Lung (tissue), 16 donors: ENCODE measurements around the gene FAF2. TPM values are rescaled to one million over a fixed set of nuclear protein-coding genes. Genes with fewer than 3 reads are reported as not detected.

Source experiments
- ATAC-seq: fragments of 200-7000 bp; cut with Tn5 transposase; one replicate; pipeline ENCODE4 v1.9.1; 2020; ENCODE audit warnings: moderate number of reproducible peaks; ENCODE audit not compliant: insufficient read depth, low FRiP score
- DNase-seq, 3 donors: peaks; one replicate each; pipeline ENCODE4 v3.0.0-alpha.2; 2013 to 2017
- H3K27ac ChIP-seq, 2 donors: one replicate each; pipeline ENCODE4 v1.5.1; 2013; ENCODE audit warnings: mild to moderate bottlenecking in 2 of 2, moderate library complexity in 2 of 2, control low read depth in 1 of 2, inconsistent platforms in 1 of 2, low read depth in 1 of 2, low read length in 1 of 2
- H3K27me3 ChIP-seq, 3 donors: one replicate each; pipeline ENCODE4 v1.5.1; 2013; ENCODE audit warnings: low read length in 2 of 3; ENCODE audit not compliant: control insufficient read depth in 3 of 3, insufficient read depth in 3 of 3
- H3K36me3 ChIP-seq, 4 donors: one replicate each; pipeline ENCODE4 v1.5.1; 2013; ENCODE audit warnings: low read length in 4 of 4, mild to moderate bottlenecking in 1 of 4, moderate library complexity in 1 of 4; ENCODE audit not compliant: control insufficient read depth in 4 of 4, insufficient read depth in 4 of 4
- H3K4me1 ChIP-seq, 5 donors: one replicate each; pipeline ENCODE4 v1.5.1; 2013; ENCODE audit warnings: low read length in 5 of 5, mild to moderate bottlenecking in 2 of 5, moderate library complexity in 1 of 5; ENCODE audit not compliant: control insufficient read depth in 5 of 5, insufficient read depth in 5 of 5
- H3K4me3 ChIP-seq: one replicate; pipeline ENCODE4 v1.5.1; 2013; ENCODE audit warnings: mild to moderate bottlenecking, control low read depth, moderate library complexity
- H3K9ac ChIP-seq, 2 donors: one replicate each; pipeline ENCODE4 v1.5.1; 2013; ENCODE audit warnings: low read length in 2 of 2, control low read depth in 1 of 2; ENCODE audit not compliant: insufficient read depth in 1 of 2
- H3K9me3 ChIP-seq, 4 donors: one replicate each; pipeline ENCODE4 v1.5.1; 2013; ENCODE audit warnings: low read length in 3 of 4, mild to moderate bottlenecking in 1 of 4, moderate library complexity in 1 of 4; ENCODE audit not compliant: control insufficient read depth in 4 of 4, insufficient read depth in 3 of 4
- WGBS, 2 donors: extraction: QIAGEN DNeasy Blood & Tissue Kit; methylation state at CpG; one replicate each; pipeline ENCODE4 v1.1.7; 2013; 5-methylcytosine and 5-hydroxymethylcytosine counted together
- long read RNA-seq, 5 donors: transcript quantifications; one replicate each; lab custom pipeline, GENCODE V29; 2026
- polyA plus RNA-seq, 2 donors: library from polyadenylated mRNA; stranded (reverse); fragments of 200-250 nt; gene quantifications; one replicate each; pipeline ENCODE4 v1.2.1, GENCODE V29; 2013
- total RNA-seq, 2 donors: library from RNA; depleted of rRNA in 1 of 2; stranded (reverse); fragments of >200 nt in 1 of 2; gene quantifications; one replicate each; pipeline ENCODE4 v1.2.1, GENCODE V29; 2014 to 2021
- TF ChIP-seq, protein P1 (sequence below): IDR thresholded peaks from 2 replicates; pipeline ENCODE4 v1.5.1; 2012; ENCODE audit warnings: mild to moderate bottlenecking; ENCODE audit errors: control extremely low read depth, extremely low read depth
- donor health status: control.
- donor health status: control.
- donor health status: Bipolar disorder and iron deficiency.
- donor health status: healthy.
- donor health status: DM: yes; HTN: yes; CAD: no.

FAF2 gene, protein sequence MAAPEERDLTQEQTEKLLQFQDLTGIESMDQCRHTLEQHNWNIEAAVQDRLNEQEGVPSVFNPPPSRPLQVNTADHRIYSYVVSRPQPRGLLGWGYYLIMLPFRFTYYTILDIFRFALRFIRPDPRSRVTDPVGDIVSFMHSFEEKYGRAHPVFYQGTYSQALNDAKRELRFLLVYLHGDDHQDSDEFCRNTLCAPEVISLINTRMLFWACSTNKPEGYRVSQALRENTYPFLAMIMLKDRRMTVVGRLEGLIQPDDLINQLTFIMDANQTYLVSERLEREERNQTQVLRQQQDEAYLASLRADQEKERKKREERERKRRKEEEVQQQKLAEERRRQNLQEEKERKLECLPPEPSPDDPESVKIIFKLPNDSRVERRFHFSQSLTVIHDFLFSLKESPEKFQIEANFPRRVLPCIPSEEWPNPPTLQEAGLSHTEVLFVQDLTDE
- total RNA-seq (10 to 100 TPM; 33.4 to 40.1 TPM), polyA plus RNA-seq (10 to 100 TPM; 12.5 to 19.8 TPM)
- long read RNA-seq, donor 1, full-length matches to known transcripts: 7 of 7 reads
- long read RNA-seq, donor 1, partial matches to known transcripts: 0 of 7 reads
- long read RNA-seq, donor 1, other reads (novel, unspliced or antisense): 0 of 7 reads
- long read RNA-seq, donor 2, full-length matches to known transcripts: 2 of 2 reads
- long read RNA-seq, donor 2, partial matches to known transcripts: 0 of 2 reads
- long read RNA-seq, donor 2, other reads (novel, unspliced or antisense): 0 of 2 reads
- long read RNA-seq, donor 3, full-length matches to known transcripts: 3 of 13 reads
- long read RNA-seq, donor 3, partial matches to known transcripts: 10 of 13 reads
- long read RNA-seq, donor 3, other reads (novel, unspliced or antisense): 0 of 13 reads
- long read RNA-seq, donor 4, full-length matches to known transcripts: 1 of 1 reads
- long read RNA-seq, donor 4, partial matches to known transcripts: 0 of 1 reads
- long read RNA-seq, donor 4, other reads (novel, unspliced or antisense): 0 of 1 reads
- long read RNA-seq, donor 5, full-length matches to known transcripts: 9 of 20 reads
- long read RNA-seq, donor 5, partial matches to known transcripts: 11 of 20 reads
- long read RNA-seq, donor 5, other reads (novel, unspliced or antisense): 0 of 20 reads

DNA sequence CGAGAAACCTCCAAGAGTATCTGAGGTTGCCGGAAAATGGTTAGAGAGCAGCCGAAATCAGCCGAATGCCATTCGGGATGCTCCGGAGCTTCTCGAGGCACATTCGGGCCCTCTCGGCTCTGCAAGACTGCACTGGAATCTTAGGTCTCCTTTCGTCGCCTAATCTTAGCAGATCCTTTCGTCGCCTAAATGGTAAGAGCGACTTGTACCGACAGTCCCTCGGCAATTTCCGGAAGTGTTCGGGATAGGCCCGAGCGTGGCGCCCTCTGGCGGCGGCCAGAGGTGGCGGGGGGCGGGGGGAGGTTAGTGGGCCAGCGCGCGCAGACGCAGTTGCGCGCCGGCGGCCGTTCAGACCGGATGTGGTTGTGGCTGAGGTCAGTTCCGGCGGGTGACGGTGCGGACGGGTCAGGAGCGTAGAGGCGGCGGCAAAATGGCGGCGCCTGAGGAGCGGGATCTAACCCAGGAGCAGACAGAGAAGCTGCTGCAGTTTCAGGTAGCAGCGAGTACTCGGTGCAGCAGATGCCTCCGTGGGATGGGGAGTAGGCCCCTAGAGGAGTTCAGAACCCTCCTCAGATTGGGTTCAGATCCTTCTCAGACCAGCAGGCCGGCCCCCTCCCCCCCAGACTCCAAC is at the start of gene FAF2:
FAF2 (plus strand) TSS at position 408 of the 631 bp plus-strand sequence; CDS start at position 431, 23 bp downstream.
- Histone ChIP-seq H3K27me3 (no peaks in the 10 kb centered on the region), H3K9ac (peak within 1 kb of the TSS; percentile 97 to 99), H3K36me3 (peaks cover 0 to 6% (median 3%) of the 10 kb centered on the region in 4 donors), H3K27ac (peak within 1 kb of the TSS; percentile 91 to 98), H3K4me1 (peaks cover 0 to 22% (median 2%) of the 10 kb centered on the region in 5 donors), H3K4me3 (peak within 1 kb of the TSS; percentile 97), H3K9me3 (no peaks in the 10 kb centered on the region)
- WGBS, 2 donors: 1% methylated on average over 50 of the region's 50 CpGs
- TF ChIP-seq, protein P1, sequence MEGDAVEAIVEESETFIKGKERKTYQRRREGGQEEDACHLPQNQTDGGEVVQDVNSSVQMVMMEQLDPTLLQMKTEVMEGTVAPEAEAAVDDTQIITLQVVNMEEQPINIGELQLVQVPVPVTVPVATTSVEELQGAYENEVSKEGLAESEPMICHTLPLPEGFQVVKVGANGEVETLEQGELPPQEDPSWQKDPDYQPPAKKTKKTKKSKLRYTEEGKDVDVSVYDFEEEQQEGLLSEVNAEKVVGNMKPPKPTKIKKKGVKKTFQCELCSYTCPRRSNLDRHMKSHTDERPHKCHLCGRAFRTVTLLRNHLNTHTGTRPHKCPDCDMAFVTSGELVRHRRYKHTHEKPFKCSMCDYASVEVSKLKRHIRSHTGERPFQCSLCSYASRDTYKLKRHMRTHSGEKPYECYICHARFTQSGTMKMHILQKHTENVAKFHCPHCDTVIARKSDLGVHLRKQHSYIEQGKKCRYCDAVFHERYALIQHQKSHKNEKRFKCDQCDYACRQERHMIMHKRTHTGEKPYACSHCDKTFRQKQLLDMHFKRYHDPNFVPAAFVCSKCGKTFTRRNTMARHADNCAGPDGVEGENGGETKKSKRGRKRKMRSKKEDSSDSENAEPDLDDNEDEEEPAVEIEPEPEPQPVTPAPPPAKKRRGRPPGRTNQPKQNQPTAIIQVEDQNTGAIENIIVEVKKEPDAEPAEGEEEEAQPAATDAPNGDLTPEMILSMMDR: peak; percentile 68
- DNase-seq: peak; percentile 99 to 100 (median 99)
- ATAC-seq: peak; percentile 93

DNA sequence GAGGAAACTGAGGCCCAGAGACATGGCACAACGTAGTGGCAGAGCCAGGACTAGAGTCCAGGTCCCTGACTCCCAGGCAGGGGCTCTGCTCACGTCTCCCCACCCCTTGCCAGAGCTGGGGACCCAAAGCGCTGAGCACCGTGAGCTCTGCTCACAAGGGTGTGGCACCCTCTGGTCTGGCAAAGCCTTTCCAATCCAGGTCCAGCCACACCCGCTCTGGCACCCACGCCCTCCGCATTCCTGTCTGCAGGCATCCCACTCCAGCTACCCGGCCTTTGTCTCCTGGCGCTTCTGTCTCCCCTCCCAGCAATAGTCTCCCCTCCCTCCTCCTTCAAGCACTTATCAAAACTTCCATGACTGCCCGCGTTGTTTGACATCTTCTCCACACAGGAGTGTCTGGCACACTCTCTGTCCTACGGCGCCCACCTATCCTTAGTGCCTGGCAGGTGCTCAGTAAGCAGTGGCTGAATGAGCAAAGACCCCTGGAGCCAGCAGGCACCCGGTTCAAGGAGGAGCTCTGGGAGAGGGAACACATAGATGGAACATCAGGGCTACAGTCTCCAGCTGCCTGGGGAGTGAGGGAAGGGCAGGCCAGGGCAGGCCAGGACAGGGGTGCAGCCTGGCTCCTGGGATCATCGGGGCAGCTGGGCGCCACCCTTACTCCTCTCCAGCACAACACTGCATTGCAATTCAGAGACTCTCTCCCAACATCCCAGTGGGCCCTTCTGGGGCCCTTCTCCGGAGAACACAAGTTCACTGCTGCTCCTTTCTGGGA is 47.6 kb upstream of the FAF2 start:
- no peak for ATAC-seq
- no peak overlapping the region for H3K27ac ChIP-seq
- TF ChIP-seq, protein P1: no peak
- WGBS, 2 donors: 71 to 85% methylated on average over 17 of the region's 17 CpGs
- H3K4me1 ChIP-seq: peaks cover 0 to 10% (median 0%) of the 10 kb centered on the region in 5 donors
- H3K9ac ChIP-seq: no peak overlapping the region
- H3K36me3 ChIP-seq: peaks cover 0 to 22% (median 3%) of the 10 kb centered on the region in 4 donors
- DNase-seq: no peak
- H3K9me3 ChIP-seq: no peaks in the 10 kb centered on the region
- no peak overlapping the region for H3K4me3 ChIP-seq
- H3K27me3 ChIP-seq: no peaks in the 10 kb centered on the region
